Activated CD8-positive, alpha-beta T cell treated with anti-CD3 and anti-CD28 coated beads for 36 hours (primary cell): ENCODE data around the gene ATR. TPM values are rescaled to one million over a fixed set of nuclear protein-coding genes. Genes with fewer than 3 reads are reported as not detected.
A peak's percentile ranks its signal among the peaks of the same experiment; 100 is the strongest.

ENCODE experiments used
- ATAC-seq: fragments of 200-7000 bp; cut with Tn5 transposase; one replicate; pipeline ENCODE4 v1.10.0; 2021; ENCODE audit warnings: mild to moderate bottlenecking, moderate library complexity
- CTCF ChIA-PET: fragments of 350-600 bp; sonication (Branson Sonifier 250); formaldehyde crosslinking; loops from one replicate; lab custom pipeline; 2021; ENCODE audit warnings: antibody characterized with exemption; lab: Charles Lee
- POLR2A ChIA-PET: fragments of 350-600 bp; sonication (Branson Sonifier 250); formaldehyde crosslinking; loops from one replicate; lab custom pipeline; 2021; ENCODE audit warnings: antibody characterized with exemption; lab: Charles Lee
- DNase-seq: peaks from one replicate; pipeline ENCODE4 v3.0.0-alpha.2; 2020
- H3K27ac Mint-ChIP-seq: one replicate; pipeline ENCODE4 v1.8.0; 2021; ENCODE audit warnings: mild to moderate bottlenecking, mixed read lengths
- H3K27me3 Mint-ChIP-seq: one replicate; pipeline ENCODE4 v1.8.0; 2021; ENCODE audit warnings: mixed read lengths
- H3K36me3 Mint-ChIP-seq: one replicate; pipeline ENCODE4 v1.8.0; 2021; ENCODE audit warnings: low read depth, mixed read lengths
- H3K4me1 Mint-ChIP-seq: one replicate; pipeline ENCODE4 v1.8.0; 2021; ENCODE audit warnings: low read depth, mixed read lengths
- H3K4me3 Mint-ChIP-seq: one replicate; pipeline ENCODE4 v1.8.0; 2021; ENCODE audit warnings: mild to moderate bottlenecking, moderate library complexity, mixed read lengths
- H3K9me3 Mint-ChIP-seq: one replicate; pipeline ENCODE4 v1.8.0; 2021; ENCODE audit warnings: mixed read lengths
- intact Hi-C: fragments of 100-400 bp; cut with micrococcal nuclease; formaldehyde crosslinking; loops from one replicate; pipeline ENCODE4 v1.10.0; 2022
- total RNA-seq, 2 experiments: library from RNA; stranded (reverse); gene quantifications; one replicate each; pipeline ENCODE4 v1.2.3, GENCODE V29; 2021
- TF ChIP-seq, protein P1 (sequence below): fragments of 200-600 bp; IDR thresholded peaks from one replicate; pipeline ENCODE4 v1.8.0; 2022; ENCODE audit warnings: antibody characterized with exemption, mild to moderate bottlenecking

ATR gene
- total RNA-seq, 2 experiments from 2014 or later: 34.2 to 39.0 TPM

DNA sequence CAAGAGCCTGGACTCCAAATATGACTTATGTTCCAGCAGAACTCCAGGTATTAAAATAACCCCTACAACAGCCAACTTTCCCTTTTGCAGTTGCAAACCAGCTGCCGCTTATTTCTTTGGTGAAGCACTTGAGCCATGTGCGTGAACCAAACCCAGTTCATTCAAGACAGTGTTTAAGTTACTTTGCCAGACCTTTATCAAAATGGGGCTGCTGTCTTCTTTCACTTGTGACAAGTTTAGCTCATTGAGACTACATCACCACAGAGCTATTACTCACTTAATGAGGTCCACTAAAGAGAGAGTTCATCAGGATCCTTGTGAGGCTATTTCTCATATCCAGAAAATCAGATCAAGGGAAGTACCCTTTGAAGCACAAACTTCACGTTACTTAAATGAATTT, 128.3 kb downstream of the ATR start:
- no peaks in the 10 kb centered on the region for H3K9me3 Mint-ChIP-seq
- POLR2A ChIA-PET: interaction anchor here (0.6 to 1.0 kb wide), 2 partner anchors 16 to 551 kb away, joined by 3 to 4 read pairs; partner anchors contain the start of gene U2SURP
- intact Hi-C loops: no loop called here
- ATAC-seq: no peak
- TF ChIP-seq, protein P1, sequence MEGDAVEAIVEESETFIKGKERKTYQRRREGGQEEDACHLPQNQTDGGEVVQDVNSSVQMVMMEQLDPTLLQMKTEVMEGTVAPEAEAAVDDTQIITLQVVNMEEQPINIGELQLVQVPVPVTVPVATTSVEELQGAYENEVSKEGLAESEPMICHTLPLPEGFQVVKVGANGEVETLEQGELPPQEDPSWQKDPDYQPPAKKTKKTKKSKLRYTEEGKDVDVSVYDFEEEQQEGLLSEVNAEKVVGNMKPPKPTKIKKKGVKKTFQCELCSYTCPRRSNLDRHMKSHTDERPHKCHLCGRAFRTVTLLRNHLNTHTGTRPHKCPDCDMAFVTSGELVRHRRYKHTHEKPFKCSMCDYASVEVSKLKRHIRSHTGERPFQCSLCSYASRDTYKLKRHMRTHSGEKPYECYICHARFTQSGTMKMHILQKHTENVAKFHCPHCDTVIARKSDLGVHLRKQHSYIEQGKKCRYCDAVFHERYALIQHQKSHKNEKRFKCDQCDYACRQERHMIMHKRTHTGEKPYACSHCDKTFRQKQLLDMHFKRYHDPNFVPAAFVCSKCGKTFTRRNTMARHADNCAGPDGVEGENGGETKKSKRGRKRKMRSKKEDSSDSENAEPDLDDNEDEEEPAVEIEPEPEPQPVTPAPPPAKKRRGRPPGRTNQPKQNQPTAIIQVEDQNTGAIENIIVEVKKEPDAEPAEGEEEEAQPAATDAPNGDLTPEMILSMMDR: no peak
- H3K4me1 Mint-ChIP-seq: peaks cover 12% of the 10 kb centered on the region
- DNase-seq: no peak
- peaks cover 28% of the 10 kb centered on the region for H3K36me3 Mint-ChIP-seq
- no peak overlapping the region for H3K27ac Mint-ChIP-seq
- CTCF ChIA-PET: interaction anchor here (1.1 kb wide), 1 partner anchor 59 kb away, joined by 4 read pairs; no protein-coding TSS in a partner anchor
- H3K27me3 Mint-ChIP-seq: no peaks in the 10 kb centered on the region
- no peak overlapping the region for H3K4me3 Mint-ChIP-seq

GRCh38 chr3:142447852-142448823, 130.4 kb downstream of the ATR start, which contains the start of gene XRN1:
Gene XRN1 (minus strand): TSS chr3:142448037. CDS start chr3:142447944, 93 bp downstream.
- DNase-seq: peak; percentile 96
- intact Hi-C loops: loop anchor here (5.0 kb wide), 2 partner anchors 59 to 554 kb away; partner anchors contain the start of gene U2SURP
- TF ChIP-seq, protein P1: no peak
- Mint-ChIP-seq H3K9me3 (no peaks in the 10 kb centered on the region), H3K27me3 (no peaks in the 10 kb centered on the region), H3K4me1 (peaks cover 26% of the 10 kb centered on the region), H3K36me3 (peaks cover 33% of the 10 kb centered on the region), H3K4me3 (peak within 1 kb of the TSS; percentile 96), H3K27ac (peak within 1 kb of the TSS; percentile 98)
- POLR2A ChIA-PET: interaction anchor here (0.7 kb wide), 1 partner anchor 59 kb away, joined by 4 read pairs; no protein-coding TSS in a partner anchor
- ATAC-seq: peak; percentile 93
- CTCF ChIA-PET: no interaction called here

- peak overlapping the region; percentile 96 for H3K4me3 Mint-ChIP-seq
- H3K27ac Mint-ChIP-seq: peak overlapping the region; percentile 98
- TF ChIP-seq, protein P1: no peak
- H3K36me3 Mint-ChIP-seq: peaks cover 35% of the 10 kb centered on the region
- DNase-seq: peak; percentile 72
- POLR2A ChIA-PET: interaction anchor here (0.7 to 1.5 kb wide), 3 partner anchors 60 to 570 kb away, joined by 3 to 8 read pairs (median 4); partner anchors contain the start of gene ATR
- peak; percentile 28 for ATAC-seq
- H3K4me1 Mint-ChIP-seq: peaks cover 29% of the 10 kb centered on the region
- no peaks in the 10 kb centered on the region for H3K9me3 Mint-ChIP-seq
- intact Hi-C loops: loop anchor here (5.0 kb wide), 2 partner anchors 60 to 555 kb away; partner anchors contain the start of gene U2SURP
- H3K27me3 Mint-ChIP-seq: no peaks in the 10 kb centered on the region
- CTCF ChIA-PET: no interaction called here
Measured at GRCh38 chr3:142447301-142447851, 131.2 kb downstream of the ATR start.

DNA sequence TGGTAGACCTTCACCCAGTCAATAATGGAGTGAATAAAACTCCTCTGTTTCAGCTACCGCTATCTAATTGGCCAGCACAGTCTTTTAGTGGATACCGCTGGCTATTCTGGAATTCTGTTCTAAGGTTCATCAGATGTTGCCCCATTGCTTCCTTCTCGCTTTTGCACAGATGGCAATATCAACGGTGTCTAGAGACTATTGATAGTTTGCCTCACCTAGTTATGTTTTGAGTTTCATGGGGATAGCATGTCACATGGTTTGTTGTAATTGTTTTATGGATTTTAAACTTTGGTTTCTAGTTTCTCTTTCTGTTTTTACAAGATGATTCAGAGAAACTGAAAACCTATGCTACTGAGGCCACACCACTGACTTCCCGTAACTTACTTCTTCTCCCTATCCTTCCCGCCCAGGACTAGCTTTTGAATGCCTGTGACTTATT, 132.7 kb downstream of the ATR start:
- TF ChIP-seq, protein P1: no peak
- POLR2A ChIA-PET: interaction anchor here (1.5 kb wide), 1 partner anchor 133 kb away, joined by 8 read pairs; the partner anchor contains the start of gene ATR
- CTCF ChIA-PET: interaction anchor here (0.6 kb wide), 1 partner anchor 66 kb away, joined by 3 read pairs; no protein-coding TSS in a partner anchor
- Mint-ChIP-seq H3K4me3 (peak overlapping the region; percentile 96), H3K36me3 (peaks cover 31% of the 10 kb centered on the region), H3K27me3 (no peaks in the 10 kb centered on the region), H3K4me1 (peaks cover 33% of the 10 kb centered on the region), H3K9me3 (no peaks in the 10 kb centered on the region), H3K27ac (peak overlapping the region; percentile 98)
- DNase-seq: peak; percentile 43
- peak; percentile 49 for ATAC-seq
- intact Hi-C loops: loop anchor here (5.0 kb wide), 2 partner anchors 61 to 556 kb away; partner anchors contain the start of gene U2SURP
